ENCODE measurements around the gene TTC12.

Gene TTC12

GRCh38 chr11:113324250-113324649 lies 9.9 kb downstream of the TTC12 start:
- no peak for DNase-seq

- DNase-seq, result no peak
These were observed 15.3 kb downstream of the TTC12 start for GRCh38 chr11:113329725-113330124.

- DNase-seq, result no peak
These were observed 17.1 kb downstream of the TTC12 start for GRCh38 chr11:113331441-113331840.

- DNase-seq, result no peak
These were observed 17.6 kb downstream of the TTC12 start for GRCh38 chr11:113332023-113332422.

GRCh38 chr11:113332638-113333329 lies 18.4 kb downstream of the TTC12 start:
- DNase-seq, result no peak

- no peak for DNase-seq
These were observed 19.8 kb downstream of the TTC12 start for GRCh38 chr11:113334183-113334582.

GRCh38 chr11:113338730-113339129 lies 24.3 kb downstream of the TTC12 start:
- DNase-seq, result no peak

GRCh38 chr11:113339929-113340589 lies 25.7 kb downstream of the TTC12 start:
- no peak for DNase-seq

GRCh38 chr11:113341388-113342165 lies 27.2 kb downstream of the TTC12 start:
- DNase-seq, result no peak

- no peak for DNase-seq
These were observed 31.6 kb downstream of the TTC12 start for GRCh38 chr11:113345978-113346377.

GRCh38 chr11:113349528-113349927 lies 35.1 kb downstream of the TTC12 start:
- DNase-seq, result no peak

- no peak for DNase-seq
These were observed 36.1 kb downstream of the TTC12 start for GRCh38 chr11:113350336-113351067.

- no peak for DNase-seq
These were observed 36.7 kb downstream of the TTC12 start for GRCh38 chr11:113351068-113351450.

- DNase-seq, result no peak
These were observed 37.1 kb downstream of the TTC12 start for GRCh38 chr11:113351480-113351879.

GRCh38 chr11:113356203-113356602 lies 41.8 kb downstream of the TTC12 start:
- DNase-seq, result no peak

- DNase-seq, result no peak
These were observed 49.0 kb downstream of the TTC12 start for GRCh38 chr11:113363406-113363805.

- no peak for DNase-seq
These were observed 49.7 kb downstream of the TTC12 start for GRCh38 chr11:113363996-113364641.

- DNase-seq, result no peak
These were observed 51.5 kb downstream of the TTC12 start for GRCh38 chr11:113365895-113366294.

GRCh38 chr11:113369411-113369810 lies 55.0 kb downstream of the TTC12 start:
- no peak for DNase-seq

GRCh38 chr11:113370634-113371033 lies 56.3 kb downstream of the TTC12 start:
- peak in 9 of 58 donors; percentile 3 to 69 (median 9) for DNase-seq

- DNase-seq, result no peak
These were observed 57.9 kb downstream of the TTC12 start for GRCh38 chr11:113372309-113372708.
